Measurements from ENCODE around the gene SEC22C.
A peak's percentile ranks its signal among the peaks of the same experiment; 100 is the strongest.

- no peak for TF ChIP-seq EZH2phosphoT487 (IDR thresholded peaks at IDR 0.05; ENCODE audit: borderline replicate concordance, low read depth)
- TF ChIP-seq TAF1 (IDR thresholded peaks at IDR 0.05; ENCODE audit: borderline replicate concordance, low read depth, low read length), result no peak
- no peak for TF ChIP-seq USF2 (IDR thresholded peaks at IDR 0.05; ENCODE audit: borderline replicate concordance, low read depth, low read length)
- TF ChIP-seq RFX5 (IDR thresholded peaks at IDR 0.05; ENCODE audit: low read length), result no peak
- no peak for TF ChIP-seq GABPA (IDR thresholded peaks at IDR 0.05; ENCODE audit: low read depth)
- no peak for TF ChIP-seq RAD21 (IDR thresholded peaks at IDR 0.05; ENCODE audit: low read length)
- TF ChIP-seq REST (IDR thresholded peaks at IDR 0.05; ENCODE audit: low read depth, low read length), result no peak
- no peak for TF ChIP-seq MAX (IDR thresholded peaks at IDR 0.05; ENCODE audit: low read depth)
- 0 out of 2 replicates have a peak, but pooled peaks have one; percentile 26 for TF ChIP-seq CTCF (IDR thresholded peaks at IDR 0.05)
- no peak for TF ChIP-seq EP300 (IDR thresholded peaks at IDR 0.05; ENCODE audit: borderline replicate concordance in 1 of 2, low read depth in 1 of 2, low read length in 1 of 2)
- no peak for TF ChIP-seq POLR2AphosphoS5 (IDR thresholded peaks at IDR 0.05; ENCODE audit: low read depth, low read length)
- TF ChIP-seq CHD2 (IDR thresholded peaks at IDR 0.05; ENCODE audit: low read length, partially characterized antibody), result no peak
- TF ChIP-seq SIN3A (IDR thresholded peaks at IDR 0.05; ENCODE audit: borderline replicate concordance, low read depth, low read length), result no peak
These were observed 62.8 kb downstream of the SEC22C start for GRCh38 chr3:42518800-42519567.

Data from SK-N-SH (cell line).